CD1c-positive myeloid dendritic cell (primary cell): ENCODE measurements around the gene NEO1.

Source experiments
- DNase-seq: peaks from one replicate; pipeline ENCODE4 v3.0.0-alpha.2; 2016; ENCODE audit errors: extremely low spot score

NEO1 gene

DNA sequence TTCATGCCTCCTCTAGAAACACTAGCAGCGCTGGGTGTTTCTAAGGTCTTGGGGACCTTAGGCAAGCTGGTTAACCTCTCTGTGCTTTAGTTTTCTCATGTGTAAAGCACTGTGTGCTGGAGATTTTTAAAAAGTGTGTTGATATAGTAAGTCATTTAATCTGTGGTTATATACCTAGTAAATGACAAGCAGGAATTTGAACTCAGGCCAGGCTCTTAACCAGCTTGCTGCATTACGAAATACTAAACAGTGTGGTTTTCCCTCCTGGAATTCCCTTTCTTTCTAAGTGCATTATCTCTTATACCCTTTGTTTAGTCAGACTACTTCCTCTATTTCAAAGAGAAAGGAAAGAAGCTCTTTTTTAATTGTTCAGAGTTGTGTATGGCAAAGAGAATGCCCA is 26.5 kb downstream of the NEO1 start:
- DNase-seq = peak; percentile 14

GRCh38 chr15:73079565-73079964 is 27.3 kb downstream of the NEO1 start:
- DNase-seq = no peak

- peak; percentile 64 for DNase-seq
Observed at GRCh38 chr15:73081321-73081958, 29.2 kb downstream of the NEO1 start.

- peak; percentile 36 for DNase-seq
Observed at GRCh38 chr15:73082812-73083211, 30.5 kb downstream of the NEO1 start.

DNA sequence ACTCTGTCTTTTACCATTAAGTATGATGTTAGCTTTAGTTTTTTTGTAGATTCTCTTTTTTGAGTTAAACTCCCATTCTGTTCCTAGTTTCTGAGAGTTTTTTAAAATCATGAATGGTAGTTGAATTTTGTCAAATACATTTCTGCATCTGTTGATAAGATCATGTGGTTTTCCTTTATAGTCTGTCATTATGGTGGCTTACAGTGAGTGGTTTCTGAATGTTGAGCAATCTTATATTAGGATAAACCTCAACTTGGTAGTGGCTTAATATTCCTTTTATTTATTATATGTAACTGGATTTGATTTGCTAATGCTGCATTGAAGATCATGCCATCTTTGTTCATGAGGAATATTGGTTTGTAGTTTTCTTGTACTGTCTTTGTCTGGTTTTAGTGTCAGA is 34.8 kb downstream of the NEO1 start:
- DNase-seq = no peak

DNA sequence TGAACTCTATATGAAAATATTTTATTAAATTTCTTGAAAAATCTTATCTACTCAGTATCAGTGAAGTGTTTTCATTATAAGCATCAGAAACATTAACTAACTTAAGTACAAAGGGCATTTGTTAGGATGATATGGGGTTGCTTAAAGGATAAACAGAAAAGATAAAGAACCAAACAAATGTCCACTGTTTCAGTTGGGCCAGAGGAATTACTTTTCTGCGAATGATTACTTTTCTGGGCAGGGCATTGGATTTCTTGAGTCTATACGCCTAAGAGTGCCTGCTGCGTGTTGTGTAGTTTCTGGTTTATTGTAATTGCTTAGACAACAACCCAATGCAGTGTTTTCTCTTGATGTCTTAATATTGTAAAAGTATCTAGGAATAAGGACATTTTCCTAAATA is 52.8 kb downstream of the NEO1 start:
- no peak for DNase-seq

- no peak for DNase-seq
Observed at GRCh38 chr15:73108676-73109075, 56.4 kb downstream of the NEO1 start.

DNA sequence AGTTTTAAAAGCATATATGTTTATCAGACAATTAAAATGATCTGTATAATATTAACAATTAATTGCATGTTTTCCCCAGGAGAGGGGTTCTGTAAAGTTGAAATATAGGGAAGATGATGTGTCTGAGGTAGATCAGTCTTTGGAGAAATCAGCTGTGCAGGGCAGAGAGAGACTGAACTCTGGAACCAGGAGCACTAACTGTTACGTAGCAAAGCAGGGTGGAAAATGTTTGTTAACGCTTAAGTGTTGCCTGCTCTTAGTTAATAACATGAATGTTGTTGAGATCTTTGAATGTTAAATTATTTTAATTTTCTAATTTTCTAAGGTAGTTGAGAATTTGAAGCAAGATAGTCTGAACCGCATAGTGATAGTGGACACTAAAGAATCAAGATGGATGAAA is 57.5 kb downstream of the NEO1 start:
- no peak for DNase-seq

DNA sequence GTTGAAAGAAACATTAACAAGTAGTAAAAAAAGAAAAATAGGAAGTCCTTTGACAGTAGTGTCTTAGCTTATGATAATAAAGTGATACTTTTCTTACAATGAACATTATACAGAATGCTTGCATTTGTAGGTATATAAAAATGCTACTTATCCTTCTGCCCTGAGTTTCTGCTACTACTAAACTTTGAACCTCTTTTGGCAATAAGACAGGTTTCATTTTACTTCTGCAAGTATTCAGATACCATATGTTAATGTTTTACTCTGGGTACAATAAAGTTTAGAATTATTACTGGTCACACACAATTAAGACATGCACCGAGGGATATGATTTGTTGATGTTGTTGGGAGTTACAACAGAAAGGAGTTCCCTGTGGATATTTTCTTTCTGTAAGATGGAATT is 57.9 kb downstream of the NEO1 start:
- DNase-seq = no peak

DNA sequence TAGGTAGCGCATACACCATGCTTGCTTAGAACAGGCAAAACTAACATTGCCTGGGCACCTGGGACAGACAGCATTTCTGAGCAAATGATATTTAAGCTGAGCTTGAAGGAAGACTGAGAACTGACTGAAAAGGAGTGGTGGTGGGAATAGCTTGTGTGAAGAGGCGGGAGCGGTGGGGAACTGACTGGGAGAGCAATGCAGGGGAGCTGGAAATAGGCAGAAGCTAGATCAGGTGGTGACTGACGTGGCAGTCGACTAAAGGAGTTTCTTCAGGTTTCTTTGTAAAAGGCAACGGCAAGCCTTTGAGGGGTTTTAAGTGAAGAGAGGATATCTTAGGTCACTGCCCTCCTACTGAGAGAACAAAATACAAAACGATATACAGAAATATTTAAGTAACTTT is 61.8 kb downstream of the NEO1 start:
- DNase-seq = no peak

GRCh38 chr15:73116164-73116563 is 63.9 kb downstream of the NEO1 start:
- no peak for DNase-seq

DNA sequence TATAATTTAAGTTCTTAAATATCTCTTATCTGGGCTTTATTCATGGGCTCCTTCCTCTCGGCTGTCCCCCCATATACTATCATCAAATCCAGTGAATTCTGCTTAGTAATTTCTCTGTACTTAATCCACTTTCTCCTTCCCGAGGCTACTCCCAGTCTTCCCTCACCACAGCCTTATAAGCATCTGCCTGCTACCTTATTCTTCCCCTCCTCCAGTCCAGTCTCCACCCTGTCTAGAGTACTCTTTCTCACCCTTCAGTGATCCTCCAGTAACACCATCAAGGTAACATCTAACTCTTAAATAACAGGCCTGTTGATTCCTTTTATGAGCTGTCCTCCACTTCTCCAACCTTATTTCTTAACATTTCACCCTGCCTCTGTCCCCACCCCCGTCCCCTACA is 65.8 kb downstream of the NEO1 start:
- no peak for DNase-seq

DNA sequence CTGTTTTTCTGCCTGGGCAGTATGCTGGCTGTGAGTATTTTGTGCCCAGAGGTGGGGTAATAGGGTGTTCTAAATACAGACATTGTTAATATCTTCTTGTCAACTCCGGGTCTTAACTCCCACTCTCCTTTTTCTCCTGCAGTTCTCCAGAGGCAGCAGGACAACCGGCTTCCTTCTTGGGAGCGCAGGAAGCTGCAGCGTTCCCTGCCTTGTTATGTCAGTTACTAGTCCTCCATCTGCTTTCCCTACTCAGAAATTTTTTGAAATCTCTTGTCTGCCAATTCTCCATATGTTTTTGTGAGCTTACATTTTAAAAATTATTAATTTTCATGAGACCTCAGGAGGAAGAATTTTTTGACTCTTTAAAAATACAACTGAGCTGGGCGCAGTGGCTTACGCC is 67.2 kb downstream of the NEO1 start:
- DNase-seq = no peak

- DNase-seq = no peak
Observed at GRCh38 chr15:73120269-73120668, 68.0 kb downstream of the NEO1 start.

GRCh38 chr15:73125219-73125618 is 73.0 kb downstream of the NEO1 start:
- peak; percentile 3 for DNase-seq

GRCh38 chr15:73127302-73127936 is 75.2 kb downstream of the NEO1 start:
- peak; percentile 45 for DNase-seq

DNA sequence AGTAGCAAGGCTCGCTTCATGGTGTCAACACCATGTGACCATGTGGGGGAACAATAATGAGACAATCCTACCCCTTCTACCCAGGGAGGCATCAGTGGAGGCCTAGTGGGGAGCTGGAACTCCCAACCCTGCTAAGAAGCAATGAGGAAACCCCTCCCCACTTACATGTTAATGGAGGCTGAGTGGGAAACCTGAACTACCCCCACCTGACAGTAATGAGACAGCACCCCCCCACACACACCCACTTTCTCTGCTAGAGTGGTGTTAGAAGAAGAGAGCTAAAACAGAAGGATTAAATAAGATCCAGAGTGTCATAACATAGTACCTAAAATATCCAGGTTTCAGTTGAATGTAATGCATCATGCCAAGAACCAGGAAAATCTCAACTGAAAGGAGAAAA is 78.6 kb downstream of the NEO1 start:
- no peak for DNase-seq

DNA sequence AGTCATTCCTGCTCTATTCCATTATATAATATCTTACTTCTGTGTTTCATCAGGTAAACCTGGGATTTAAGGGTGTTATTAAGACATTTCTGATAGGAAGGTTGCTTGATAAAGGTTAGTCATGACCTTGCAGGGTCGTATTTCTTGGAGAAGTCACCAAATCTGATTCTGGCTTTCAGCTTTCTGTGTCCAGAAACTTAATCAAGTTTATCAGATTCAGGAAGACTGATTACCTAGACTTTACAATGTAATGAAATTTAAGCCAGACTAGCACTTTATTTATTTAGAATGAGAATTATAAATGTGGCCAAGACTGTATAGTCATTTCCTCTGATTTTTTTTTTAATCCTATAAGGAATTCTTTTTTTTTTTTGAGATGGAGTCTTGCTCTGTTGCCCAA is 81.9 kb downstream of the NEO1 start:
- no peak for DNase-seq

GRCh38 chr15:73139041-73139743 is 86.9 kb downstream of the NEO1 start:
- DNase-seq = no peak

GRCh38 chr15:73139744-73140553 is 87.7 kb downstream of the NEO1 start:
- DNase-seq = no peak

- no peak for DNase-seq
Observed at GRCh38 chr15:73141216-73141900, 89.1 kb downstream of the NEO1 start.
